Choroid plexus epithelial cell (primary cell): ENCODE data around the gene TCHP.
"Not testable (repeated sequence)": the region's sequence is repeated elsewhere in the genome, so short reads cannot be mapped to it uniquely, and the experiment has no call there.

Experiments used
- DNase-seq: peaks from one replicate; pipeline ENCODE4 v3.0.0-alpha.2; 2010; ENCODE audit warnings: low read depth
- H3K4me3 ChIP-seq: 2 replicates; pipeline ENCODE4 v1.5.1; 2011; ENCODE audit warnings: low read depth, mild to moderate bottlenecking, control low read depth, low read length, moderate library complexity
- CTCF ChIP-seq: conservative IDR thresholded peaks from 2 replicates; pipeline ENCODE4 v1.5.1; 2011; ENCODE audit warnings: low read depth, mild to moderate bottlenecking, control low read depth, inconsistent platforms, low read length, moderate library complexity

TCHP gene

GRCh38 chr12:109928058-109928656, 28.1 kb downstream of the TCHP start:
- no peak for TF ChIP-seq CTCF
- no peak for DNase-seq
- H3K4me3 ChIP-seq = no peak overlapping the region

GRCh38 chr12:109929326-109929725, 29.3 kb downstream of the TCHP start:
- not testable (repeated sequence) for DNase-seq, H3K4me3 ChIP-seq

- TF ChIP-seq CTCF = no peak
- no peak for DNase-seq
- H3K4me3 ChIP-seq = no peak overlapping the region
These were observed 30.1 kb downstream of the TCHP start for GRCh38 chr12:109930028-109930800.

- DNase-seq = no peak
- TF ChIP-seq CTCF = no peak
- H3K4me3 ChIP-seq = no peak overlapping the region
These were observed 31.1 kb downstream of the TCHP start for GRCh38 chr12:109931143-109931542.

GRCh38 chr12:109932878-109933503, 32.9 kb downstream of the TCHP start:
- TF ChIP-seq CTCF = no peak
- H3K4me3 ChIP-seq = no peak overlapping the region
- DNase-seq = no peak

- peak; percentile 85 for TF ChIP-seq CTCF
- peak; percentile 64 for DNase-seq
- H3K4me3 ChIP-seq = no peak overlapping the region
These were observed 34.0 kb downstream of the TCHP start for GRCh38 chr12:109934026-109934425.

GRCh38 chr12:109937371-109937770, 37.3 kb downstream of the TCHP start:
- TF ChIP-seq CTCF = no peak
- DNase-seq = peak; percentile 57

More at GRCh38 chr12:109937371-109937770, 37.3 kb downstream of the TCHP start:
- H3K4me3 ChIP-seq = no peak overlapping the region
